UCSD-AML1 (cell line): ENCODE measurements around the gene STK31.
"Not testable (repeated sequence)": the region's sequence is repeated elsewhere in the genome, so short reads cannot be mapped to it uniquely, and the experiment has no call there.

ENCODE experiments used
- DNase-seq: peaks from one replicate; lab custom pipeline; 2025; ENCODE audit not compliant: unreplicated experiment; lab: John Stamatoyannopoulos, UW

STK31 gene, protein sequence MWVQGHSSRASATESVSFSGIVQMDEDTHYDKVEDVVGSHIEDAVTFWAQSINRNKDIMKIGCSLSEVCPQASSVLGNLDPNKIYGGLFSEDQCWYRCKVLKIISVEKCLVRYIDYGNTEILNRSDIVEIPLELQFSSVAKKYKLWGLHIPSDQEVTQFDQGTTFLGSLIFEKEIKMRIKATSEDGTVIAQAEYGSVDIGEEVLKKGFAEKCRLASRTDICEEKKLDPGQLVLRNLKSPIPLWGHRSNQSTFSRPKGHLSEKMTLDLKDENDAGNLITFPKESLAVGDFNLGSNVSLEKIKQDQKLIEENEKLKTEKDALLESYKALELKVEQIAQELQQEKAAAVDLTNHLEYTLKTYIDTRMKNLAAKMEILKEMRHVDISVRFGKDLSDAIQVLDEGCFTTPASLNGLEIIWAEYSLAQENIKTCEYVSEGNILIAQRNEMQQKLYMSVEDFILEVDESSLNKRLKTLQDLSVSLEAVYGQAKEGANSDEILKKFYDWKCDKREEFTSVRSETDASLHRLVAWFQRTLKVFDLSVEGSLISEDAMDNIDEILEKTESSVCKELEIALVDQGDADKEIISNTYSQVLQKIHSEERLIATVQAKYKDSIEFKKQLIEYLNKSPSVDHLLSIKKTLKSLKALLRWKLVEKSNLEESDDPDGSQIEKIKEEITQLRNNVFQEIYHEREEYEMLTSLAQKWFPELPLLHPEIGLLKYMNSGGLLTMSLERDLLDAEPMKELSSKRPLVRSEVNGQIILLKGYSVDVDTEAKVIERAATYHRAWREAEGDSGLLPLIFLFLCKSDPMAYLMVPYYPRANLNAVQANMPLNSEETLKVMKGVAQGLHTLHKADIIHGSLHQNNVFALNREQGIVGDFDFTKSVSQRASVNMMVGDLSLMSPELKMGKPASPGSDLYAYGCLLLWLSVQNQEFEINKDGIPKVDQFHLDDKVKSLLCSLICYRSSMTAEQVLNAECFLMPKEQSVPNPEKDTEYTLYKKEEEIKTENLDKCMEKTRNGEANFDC

DNA sequence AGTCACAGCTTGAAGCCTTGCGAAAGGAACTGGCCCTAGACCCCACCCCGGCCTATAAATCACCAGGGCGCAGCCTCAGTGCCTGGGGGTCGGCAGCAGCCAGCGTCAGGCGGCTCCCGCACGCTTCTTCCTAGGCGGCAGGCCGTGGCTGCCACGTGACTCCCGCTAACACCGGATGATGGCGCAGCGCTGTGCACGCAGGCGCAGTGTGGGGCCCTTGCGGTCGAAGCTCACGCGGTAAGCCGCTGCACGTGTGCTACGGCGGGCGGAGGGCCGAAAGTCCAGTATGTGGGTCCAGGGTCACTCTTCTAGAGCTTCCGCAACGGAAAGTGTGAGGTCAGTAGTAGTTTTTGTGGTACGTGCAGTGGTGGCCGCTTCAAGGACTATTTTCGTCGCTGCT lies at the start of gene STK31:
STK31 (plus strand) TSS at position 220 of the 400 bp plus-strand sequence; CDS start at position 287, 67 bp downstream.
- DNase-seq, result no peak

DNA sequence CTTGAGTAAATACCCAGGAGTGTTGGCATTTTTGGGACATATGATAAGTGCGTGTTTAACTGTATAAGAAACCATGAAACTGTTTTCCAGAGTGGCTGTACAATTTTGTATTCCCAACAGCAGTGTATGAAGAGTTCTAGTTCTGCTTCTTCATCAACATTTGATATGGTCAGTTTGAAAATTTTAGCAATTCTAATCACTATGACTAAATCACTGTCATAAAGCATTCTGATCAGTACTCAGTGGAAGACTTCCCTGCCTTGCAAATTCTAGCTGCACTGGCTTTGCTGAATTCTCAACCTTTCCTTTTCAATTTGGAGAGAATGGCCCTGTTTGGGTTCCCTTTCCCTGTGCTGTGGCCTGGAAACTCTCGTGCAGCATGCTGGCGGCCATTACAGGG lies 48.6 kb upstream of the STK31 start:
- DNase-seq, result no peak

GRCh38 chr7:23662124-23662983 lies 47.7 kb upstream of the STK31 start:
- no peak for DNase-seq

DNA sequence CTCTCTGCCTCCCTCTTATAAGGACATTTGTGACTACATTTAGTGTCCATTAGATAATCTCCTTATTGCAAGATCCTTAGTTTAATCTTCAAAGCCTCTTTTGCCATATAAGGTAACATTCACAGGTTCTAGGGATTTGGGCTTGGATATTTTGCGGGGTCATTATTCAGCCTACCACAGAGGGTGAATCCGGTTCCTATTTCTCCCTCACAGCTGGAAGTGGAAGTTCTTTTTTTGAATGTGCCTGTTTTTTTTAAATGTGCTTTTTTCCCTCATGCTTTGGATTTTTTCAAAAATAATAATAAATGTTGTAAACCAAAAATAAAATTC lies 47.1 kb upstream of the STK31 start:
- no peak for DNase-seq

- no peak for DNase-seq
These were observed 45.9 kb upstream of the STK31 start for GRCh38 chr7:23664122-23664521.

GRCh38 chr7:23672033-23672432 lies 38.0 kb upstream of the STK31 start:
- no peak for DNase-seq

GRCh38 chr7:23679898-23680413 lies 30.1 kb upstream of the STK31 start, which contains the start of gene FAM221A:
Gene FAM221A, plus strand, starts transcription at chr7:23680199. Its CDS starts 20 bp downstream, at chr7:23680219.
- DNase-seq, result no peak

GRCh38 chr7:23680414-23681405 lies 29.3 kb upstream of the STK31 start:
- DNase-seq, result no peak

GRCh38 chr7:23684041-23684440 lies 26.0 kb upstream of the STK31 start:
- not testable (repeated sequence) for DNase-seq

DNA sequence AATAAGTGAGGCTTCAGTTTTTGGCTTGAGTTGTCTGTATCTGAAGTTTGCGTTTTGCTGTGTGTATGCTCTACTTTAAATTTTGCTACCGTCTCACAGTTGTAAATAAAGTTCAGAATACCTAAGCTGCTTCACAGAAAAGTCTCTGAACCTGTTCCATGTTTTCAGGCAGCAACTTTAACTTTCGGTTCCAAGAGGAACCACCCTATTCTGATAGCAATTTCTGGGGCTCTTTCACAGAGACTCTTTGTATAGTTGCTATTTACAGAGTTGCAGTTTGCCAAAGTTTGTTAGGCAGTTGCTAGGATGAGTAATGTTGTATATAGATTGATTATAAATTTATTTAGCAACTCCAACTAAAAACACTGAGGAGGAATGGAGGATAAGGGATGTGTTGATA lies 24.3 kb upstream of the STK31 start:
- DNase-seq, result no peak

GRCh38 chr7:23687011-23687410 lies 23.0 kb upstream of the STK31 start:
- DNase-seq, result no peak

DNA sequence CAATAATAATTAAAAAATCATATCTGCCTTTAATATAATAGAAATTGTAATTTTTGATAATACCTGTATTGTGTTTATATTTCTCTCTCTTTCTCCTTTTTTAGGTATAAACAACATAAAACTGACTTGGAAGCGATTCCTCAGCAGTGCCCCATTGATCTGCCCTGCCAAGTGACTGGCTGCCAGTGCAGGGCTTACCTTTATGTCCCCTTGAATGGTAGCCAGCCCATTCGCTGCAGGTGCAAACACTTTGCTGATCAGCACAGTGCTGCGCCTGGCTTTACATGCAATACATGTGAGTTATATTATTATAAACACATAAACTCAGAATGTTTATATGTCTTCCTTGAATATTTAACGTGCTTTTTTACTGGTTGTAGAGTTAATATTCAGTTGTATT lies 20.9 kb upstream of the STK31 start:
- DNase-seq, result no peak

- DNase-seq, result no peak
These were observed 18.7 kb upstream of the STK31 start for GRCh38 chr7:23691320-23691719.

DNA sequence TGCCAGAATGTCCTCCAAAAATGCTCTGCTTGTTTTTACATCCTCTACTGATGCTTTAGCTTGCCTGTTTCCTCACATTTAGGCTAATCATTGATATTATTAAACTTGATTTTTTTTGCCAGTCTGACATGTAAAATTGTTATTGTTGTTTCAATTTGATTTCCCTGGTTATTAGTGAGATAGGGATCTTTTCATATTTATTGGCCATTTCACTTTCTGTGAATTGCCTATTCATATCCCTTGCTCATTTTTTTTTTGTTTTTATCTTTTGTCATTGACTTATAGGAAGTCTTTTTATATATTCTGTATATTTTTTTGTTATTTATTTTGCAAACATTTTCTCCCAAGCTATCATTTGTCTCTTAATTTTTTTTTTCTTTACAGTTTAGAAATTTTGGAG lies 16.8 kb upstream of the STK31 start:
- no peak for DNase-seq

GRCh38 chr7:23696916-23697441 lies 13.0 kb upstream of the STK31 start:
- DNase-seq, result peak; percentile 44

DNA sequence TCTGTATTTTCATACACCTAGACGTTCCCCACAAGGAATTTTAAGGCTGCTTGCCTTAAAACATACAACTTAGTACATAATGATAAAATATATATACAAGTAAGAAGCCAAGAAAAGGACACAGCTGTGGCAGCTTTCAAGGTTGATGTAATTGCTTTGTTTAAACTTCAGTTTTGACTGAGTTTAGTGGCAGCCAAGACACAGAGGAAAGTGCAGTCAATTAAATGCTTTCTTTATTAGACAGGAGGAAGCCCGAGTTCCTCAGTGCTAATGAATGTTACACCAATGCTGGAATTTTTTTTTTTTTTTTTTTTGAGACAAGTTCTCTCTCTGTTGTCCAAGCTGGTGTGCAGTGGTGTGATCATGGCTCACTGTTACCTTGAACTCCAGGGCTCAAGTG lies 11.2 kb upstream of the STK31 start:
- no peak for DNase-seq

GRCh38 chr7:23700046-23700445 lies 10.0 kb upstream of the STK31 start:
- no peak for DNase-seq

- DNase-seq, result no peak
These were observed 803 bp upstream of the STK31 start for GRCh38 chr7:23709081-23709750.
